OCI-LY7 (cell line): ENCODE results near the gene HNRNPL.

Experiments used
- EZH2phosphoT487 ChIP-seq: fragments of 200-600 bp; sonication (generic); IDR thresholded peaks from 2 replicates; pipeline ENCODE4 v1.6.1; 2018; ENCODE audit warnings: low read depth, borderline replicate concordance, mild to moderate bottlenecking, mixed run types, antibody characterized with exemption, low read length, moderate library complexity, mixed read lengths
- TF ChIP-seq, protein P1 (sequence below): fragments of 200-600 bp; sonication (generic); conservative IDR thresholded peaks from 2 replicates; pipeline ENCODE4 v1.5.1; 2014; ENCODE audit warnings: mild to moderate bottlenecking, antibody characterized with exemption, low read length, moderate library complexity, mixed read lengths

- TF ChIP-seq, protein P1, sequence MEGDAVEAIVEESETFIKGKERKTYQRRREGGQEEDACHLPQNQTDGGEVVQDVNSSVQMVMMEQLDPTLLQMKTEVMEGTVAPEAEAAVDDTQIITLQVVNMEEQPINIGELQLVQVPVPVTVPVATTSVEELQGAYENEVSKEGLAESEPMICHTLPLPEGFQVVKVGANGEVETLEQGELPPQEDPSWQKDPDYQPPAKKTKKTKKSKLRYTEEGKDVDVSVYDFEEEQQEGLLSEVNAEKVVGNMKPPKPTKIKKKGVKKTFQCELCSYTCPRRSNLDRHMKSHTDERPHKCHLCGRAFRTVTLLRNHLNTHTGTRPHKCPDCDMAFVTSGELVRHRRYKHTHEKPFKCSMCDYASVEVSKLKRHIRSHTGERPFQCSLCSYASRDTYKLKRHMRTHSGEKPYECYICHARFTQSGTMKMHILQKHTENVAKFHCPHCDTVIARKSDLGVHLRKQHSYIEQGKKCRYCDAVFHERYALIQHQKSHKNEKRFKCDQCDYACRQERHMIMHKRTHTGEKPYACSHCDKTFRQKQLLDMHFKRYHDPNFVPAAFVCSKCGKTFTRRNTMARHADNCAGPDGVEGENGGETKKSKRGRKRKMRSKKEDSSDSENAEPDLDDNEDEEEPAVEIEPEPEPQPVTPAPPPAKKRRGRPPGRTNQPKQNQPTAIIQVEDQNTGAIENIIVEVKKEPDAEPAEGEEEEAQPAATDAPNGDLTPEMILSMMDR: no peak
- TF ChIP-seq EZH2phosphoT487: no peak
These were observed 50.7 kb downstream of the HNRNPL start for GRCh38 chr19:38799104-38799503.
